Measurements from ENCODE around the gene SMURF1. TPM values are rescaled to one million over a fixed set of nuclear protein-coding genes. Genes with fewer than 3 reads are reported as not detected.

SMURF1 gene
- total and polyA plus RNA-seq, 2 of the 8 experiments (the other 6 are each of a cell fraction or from before 2014, with no cell fraction given), result 9.6 to 24.5 TPM

DNA sequence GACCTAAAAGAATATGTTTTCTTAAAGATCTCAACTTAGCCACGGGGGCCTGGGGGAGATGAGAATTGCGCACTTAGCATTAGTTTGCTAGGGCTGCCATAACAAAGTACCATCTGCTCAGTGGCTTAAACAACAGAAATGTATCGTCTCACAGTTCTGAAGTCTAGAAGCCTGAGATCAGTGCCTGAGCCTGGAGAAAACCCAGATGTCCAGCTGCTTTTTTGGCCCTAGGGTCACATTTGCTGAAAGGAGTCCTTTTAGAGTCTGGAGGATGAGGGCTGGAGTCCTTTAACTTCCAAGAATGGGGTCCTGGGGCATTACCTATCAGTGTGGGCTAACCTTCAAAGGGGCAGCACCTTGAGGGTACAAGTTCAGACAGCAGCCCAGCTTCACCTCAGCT lies 48.2 kb downstream of the SMURF1 start (continued):
- TF ChIP-seq, protein P1, sequence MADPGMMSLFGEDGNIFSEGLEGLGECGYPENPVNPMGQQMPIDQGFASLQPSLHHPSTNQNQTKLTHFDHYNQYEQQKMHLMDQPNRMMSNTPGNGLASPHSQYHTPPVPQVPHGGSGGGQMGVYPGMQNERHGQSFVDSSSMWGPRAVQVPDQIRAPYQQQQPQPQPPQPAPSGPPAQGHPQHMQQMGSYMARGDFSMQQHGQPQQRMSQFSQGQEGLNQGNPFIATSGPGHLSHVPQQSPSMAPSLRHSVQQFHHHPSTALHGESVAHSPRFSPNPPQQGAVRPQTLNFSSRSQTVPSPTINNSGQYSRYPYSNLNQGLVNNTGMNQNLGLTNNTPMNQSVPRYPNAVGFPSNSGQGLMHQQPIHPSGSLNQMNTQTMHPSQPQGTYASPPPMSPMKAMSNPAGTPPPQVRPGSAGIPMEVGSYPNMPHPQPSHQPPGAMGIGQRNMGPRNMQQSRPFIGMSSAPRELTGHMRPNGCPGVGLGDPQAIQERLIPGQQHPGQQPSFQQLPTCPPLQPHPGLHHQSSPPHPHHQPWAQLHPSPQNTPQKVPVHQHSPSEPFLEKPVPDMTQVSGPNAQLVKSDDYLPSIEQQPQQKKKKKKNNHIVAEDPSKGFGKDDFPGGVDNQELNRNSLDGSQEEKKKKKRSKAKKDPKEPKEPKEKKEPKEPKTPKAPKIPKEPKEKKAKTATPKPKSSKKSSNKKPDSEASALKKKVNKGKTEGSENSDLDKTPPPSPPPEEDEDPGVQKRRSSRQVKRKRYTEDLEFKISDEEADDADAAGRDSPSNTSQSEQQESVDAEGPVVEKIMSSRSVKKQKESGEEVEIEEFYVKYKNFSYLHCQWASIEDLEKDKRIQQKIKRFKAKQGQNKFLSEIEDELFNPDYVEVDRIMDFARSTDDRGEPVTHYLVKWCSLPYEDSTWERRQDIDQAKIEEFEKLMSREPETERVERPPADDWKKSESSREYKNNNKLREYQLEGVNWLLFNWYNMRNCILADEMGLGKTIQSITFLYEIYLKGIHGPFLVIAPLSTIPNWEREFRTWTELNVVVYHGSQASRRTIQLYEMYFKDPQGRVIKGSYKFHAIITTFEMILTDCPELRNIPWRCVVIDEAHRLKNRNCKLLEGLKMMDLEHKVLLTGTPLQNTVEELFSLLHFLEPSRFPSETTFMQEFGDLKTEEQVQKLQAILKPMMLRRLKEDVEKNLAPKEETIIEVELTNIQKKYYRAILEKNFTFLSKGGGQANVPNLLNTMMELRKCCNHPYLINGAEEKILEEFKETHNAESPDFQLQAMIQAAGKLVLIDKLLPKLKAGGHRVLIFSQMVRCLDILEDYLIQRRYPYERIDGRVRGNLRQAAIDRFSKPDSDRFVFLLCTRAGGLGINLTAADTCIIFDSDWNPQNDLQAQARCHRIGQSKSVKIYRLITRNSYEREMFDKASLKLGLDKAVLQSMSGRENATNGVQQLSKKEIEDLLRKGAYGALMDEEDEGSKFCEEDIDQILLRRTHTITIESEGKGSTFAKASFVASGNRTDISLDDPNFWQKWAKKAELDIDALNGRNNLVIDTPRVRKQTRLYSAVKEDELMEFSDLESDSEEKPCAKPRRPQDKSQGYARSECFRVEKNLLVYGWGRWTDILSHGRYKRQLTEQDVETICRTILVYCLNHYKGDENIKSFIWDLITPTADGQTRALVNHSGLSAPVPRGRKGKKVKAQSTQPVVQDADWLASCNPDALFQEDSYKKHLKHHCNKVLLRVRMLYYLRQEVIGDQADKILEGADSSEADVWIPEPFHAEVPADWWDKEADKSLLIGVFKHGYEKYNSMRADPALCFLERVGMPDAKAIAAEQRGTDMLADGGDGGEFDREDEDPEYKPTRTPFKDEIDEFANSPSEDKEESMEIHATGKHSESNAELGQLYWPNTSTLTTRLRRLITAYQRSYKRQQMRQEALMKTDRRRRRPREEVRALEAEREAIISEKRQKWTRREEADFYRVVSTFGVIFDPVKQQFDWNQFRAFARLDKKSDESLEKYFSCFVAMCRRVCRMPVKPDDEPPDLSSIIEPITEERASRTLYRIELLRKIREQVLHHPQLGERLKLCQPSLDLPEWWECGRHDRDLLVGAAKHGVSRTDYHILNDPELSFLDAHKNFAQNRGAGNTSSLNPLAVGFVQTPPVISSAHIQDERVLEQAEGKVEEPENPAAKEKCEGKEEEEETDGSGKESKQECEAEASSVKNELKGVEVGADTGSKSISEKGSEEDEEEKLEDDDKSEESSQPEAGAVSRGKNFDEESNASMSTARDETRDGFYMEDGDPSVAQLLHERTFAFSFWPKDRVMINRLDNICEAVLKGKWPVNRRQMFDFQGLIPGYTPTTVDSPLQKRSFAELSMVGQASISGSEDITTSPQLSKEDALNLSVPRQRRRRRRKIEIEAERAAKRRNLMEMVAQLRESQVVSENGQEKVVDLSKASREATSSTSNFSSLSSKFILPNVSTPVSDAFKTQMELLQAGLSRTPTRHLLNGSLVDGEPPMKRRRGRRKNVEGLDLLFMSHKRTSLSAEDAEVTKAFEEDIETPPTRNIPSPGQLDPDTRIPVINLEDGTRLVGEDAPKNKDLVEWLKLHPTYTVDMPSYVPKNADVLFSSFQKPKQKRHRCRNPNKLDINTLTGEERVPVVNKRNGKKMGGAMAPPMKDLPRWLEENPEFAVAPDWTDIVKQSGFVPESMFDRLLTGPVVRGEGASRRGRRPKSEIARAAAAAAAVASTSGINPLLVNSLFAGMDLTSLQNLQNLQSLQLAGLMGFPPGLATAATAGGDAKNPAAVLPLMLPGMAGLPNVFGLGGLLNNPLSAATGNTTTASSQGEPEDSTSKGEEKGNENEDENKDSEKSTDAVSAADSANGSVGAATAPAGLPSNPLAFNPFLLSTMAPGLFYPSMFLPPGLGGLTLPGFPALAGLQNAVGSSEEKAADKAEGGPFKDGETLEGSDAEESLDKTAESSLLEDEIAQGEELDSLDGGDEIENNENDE (IDR thresholded peaks at IDR 0.05; ENCODE audit: insufficient replicate concordance, low read length), result no peak
- no peak for TF ChIP-seq CTBP2 (IDR thresholded peaks at IDR 0.05; ENCODE audit: borderline replicate concordance, insufficient read depth, insufficient read length, low read length)
- TF ChIP-seq SIX5 (IDR thresholded peaks at IDR 0.05; ENCODE audit: low read depth, low read length), result no peak
- TF ChIP-seq TAF7 (optimal IDR thresholded peaks at IDR 0.05; ENCODE audit: borderline replicate concordance, low read depth, low read length), result no peak
- TF ChIP-seq, protein P2, sequence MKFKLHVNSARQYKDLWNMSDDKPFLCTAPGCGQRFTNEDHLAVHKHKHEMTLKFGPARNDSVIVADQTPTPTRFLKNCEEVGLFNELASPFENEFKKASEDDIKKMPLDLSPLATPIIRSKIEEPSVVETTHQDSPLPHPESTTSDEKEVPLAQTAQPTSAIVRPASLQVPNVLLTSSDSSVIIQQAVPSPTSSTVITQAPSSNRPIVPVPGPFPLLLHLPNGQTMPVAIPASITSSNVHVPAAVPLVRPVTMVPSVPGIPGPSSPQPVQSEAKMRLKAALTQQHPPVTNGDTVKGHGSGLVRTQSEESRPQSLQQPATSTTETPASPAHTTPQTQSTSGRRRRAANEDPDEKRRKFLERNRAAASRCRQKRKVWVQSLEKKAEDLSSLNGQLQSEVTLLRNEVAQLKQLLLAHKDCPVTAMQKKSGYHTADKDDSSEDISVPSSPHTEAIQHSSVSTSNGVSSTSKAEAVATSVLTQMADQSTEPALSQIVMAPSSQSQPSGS (IDR thresholded peaks at IDR 0.05; ENCODE audit: low read length), result no peak

Measured in H1 (cell line).